HepG2 (cell line): ENCODE results near the gene CS.

ENCODE experiments used
- SIN3A ChIP-seq: IDR thresholded peaks from 2 replicates; pipeline ENCODE4 v1.6.1; 2011; ENCODE audit warnings: low read depth, mild to moderate bottlenecking, control low read depth, low read length, borderline replicate concordance
- TP53 ChIP-seq: sonication (generic); formaldehyde crosslinking; conservative IDR thresholded peaks from 2 replicates; pipeline ENCODE4 v1.4.0; 2020; ENCODE audit warnings: missing genetic modification reagents
- XRCC5 ChIP-seq: fragments of 200-400 bp; formaldehyde crosslinking; optimal IDR thresholded peaks from 2 replicates; pipeline ENCODE3; 2017; ENCODE audit warnings: mild to moderate bottlenecking, low read length
- YY1 ChIP-seq: IDR thresholded peaks from 2 replicates; pipeline ENCODE4 v1.6.1; 2011; ENCODE audit warnings: low read length, low read depth, moderate library complexity, mild to moderate bottlenecking; ENCODE audit not compliant: insufficient read depth, insufficient replicate concordance
- ZBTB21 ChIP-seq: sonication (generic); formaldehyde crosslinking; IDR thresholded peaks from 2 replicates; pipeline ENCODE4 v1.4.0; 2020; ENCODE audit warnings: missing genetic modification reagents
- ZNF281 ChIP-seq: sonication (generic); formaldehyde crosslinking; IDR thresholded peaks from 2 replicates; pipeline ENCODE4 v1.4.0; 2020; ENCODE audit warnings: missing genetic modification reagents, borderline replicate concordance
- ZNF672 ChIP-seq: sonication (generic); formaldehyde crosslinking; IDR thresholded peaks from 2 replicates; pipeline ENCODE4 v1.8.1; 2022; ENCODE audit warnings: missing genetic modification reagents

- TF ChIP-seq ZNF281 (CRISPR knock-in tag) = no peak
- no peak for TF ChIP-seq YY1
- no peak for TF ChIP-seq ZNF672 (CRISPR knock-in tag)
- TF ChIP-seq XRCC5 = no peak
- no peak for TF ChIP-seq SIN3A
- no peak for TF ChIP-seq TP53 (CRISPR knock-in tag)
- TF ChIP-seq ZBTB21 (CRISPR knock-in tag) = no peak
These were observed 36.4 kb upstream of the CS start for GRCh38 chr12:56336361-56337167.
